H9 (cell line): ENCODE data around the gene MRO. TPM values are rescaled to one million over a fixed set of nuclear protein-coding genes. Genes with fewer than 3 reads are reported as not detected.

Source experiments
- DNase-seq: peaks from one replicate; pipeline ENCODE4 v3.0.0-alpha.2; 2017
- H2AFZ ChIP-seq: one replicate; pipeline ENCODE4 v1.6.1; 2013; ENCODE audit warnings: mild to moderate bottlenecking, low read length, control low read depth, moderate library complexity
- H2AK5ac ChIP-seq: 2 replicates; pipeline ENCODE4 v1.6.1; 2013; ENCODE audit warnings: low read length, control low read depth, mixed read lengths; ENCODE audit not compliant: insufficient read length
- H2BK120ac ChIP-seq: one replicate; pipeline ENCODE4 v1.6.1; 2013; ENCODE audit warnings: low read depth, mild to moderate bottlenecking, low read length, control low read depth, inconsistent platforms; ENCODE audit not compliant: poor library complexity, severe bottlenecking
- H2BK12ac ChIP-seq: 2 replicates; pipeline ENCODE4 v1.6.1; 2013; ENCODE audit warnings: low read length, control low read depth, mixed read lengths, low read depth; ENCODE audit not compliant: insufficient read length
- H2BK15ac ChIP-seq: 2 replicates; pipeline ENCODE4 v1.6.1; 2013; ENCODE audit warnings: low read depth, low read length, control low read depth
- H2BK20ac ChIP-seq: one replicate; pipeline ENCODE4 v1.6.1; 2013; ENCODE audit warnings: low read depth, mild to moderate bottlenecking, low read length, control low read depth, inconsistent platforms; ENCODE audit not compliant: poor library complexity, severe bottlenecking
- H2BK5ac ChIP-seq: 2 replicates; pipeline ENCODE4 v1.6.1; 2013; ENCODE audit warnings: low read length, control low read depth, mixed read lengths; ENCODE audit not compliant: insufficient read length
- H3K14ac ChIP-seq: 2 replicates; pipeline ENCODE4 v1.6.1; 2013; ENCODE audit warnings: low read length, control low read depth; ENCODE audit not compliant: insufficient read depth
- H3K18ac ChIP-seq: 2 replicates; pipeline ENCODE4 v1.6.1; 2013; ENCODE audit warnings: low read depth, mild to moderate bottlenecking, mixed read lengths, low read length, control low read depth; ENCODE audit not compliant: insufficient read length
- H3K23ac ChIP-seq: 2 replicates; pipeline ENCODE4 v1.6.1; 2013; ENCODE audit warnings: low read length, control low read depth, mixed read lengths, low read depth; ENCODE audit not compliant: insufficient read length
- H3K23me2 ChIP-seq: 2 replicates; pipeline ENCODE4 v1.6.1; 2013; ENCODE audit warnings: low read depth, mild to moderate bottlenecking, mixed read lengths, low read length, control low read depth; ENCODE audit not compliant: insufficient read length, poor library complexity, severe bottlenecking
- H3K27ac ChIP-seq: 2 replicates; pipeline ENCODE4 v1.5.1; 2013; ENCODE audit warnings: low read length, control low read depth, mixed read lengths, low read depth; ENCODE audit not compliant: insufficient read length
- H3K27me3 ChIP-seq: 2 replicates; pipeline ENCODE4 v1.6.1; 2013; ENCODE audit warnings: low read length, control low read depth, inconsistent platforms; ENCODE audit not compliant: insufficient read depth
- H3K4ac ChIP-seq: 2 replicates; pipeline ENCODE4 v1.6.1; 2013; ENCODE audit warnings: low read depth, mild to moderate bottlenecking, control low read depth, inconsistent platforms, low read length, moderate library complexity
- H3K4me1 ChIP-seq: 2 replicates; pipeline ENCODE4 v1.6.1; 2013; ENCODE audit warnings: low read length, control low read depth, inconsistent platforms; ENCODE audit not compliant: insufficient read depth
- H3K4me2 ChIP-seq: 2 replicates; pipeline ENCODE4 v1.6.1; 2013; ENCODE audit warnings: low read length, control low read depth, mixed read lengths; ENCODE audit not compliant: insufficient read length, insufficient read depth
- H3K56ac ChIP-seq: 2 replicates; pipeline ENCODE4 v1.6.1; 2013; ENCODE audit warnings: low read depth, mild to moderate bottlenecking, mixed read lengths, low read length, control low read depth; ENCODE audit not compliant: insufficient read length
- H3K79me1 ChIP-seq: 2 replicates; pipeline ENCODE4 v1.6.1; 2013; ENCODE audit warnings: low read depth, mild to moderate bottlenecking, moderate library complexity, low read length, control low read depth, inconsistent platforms; ENCODE audit not compliant: insufficient read depth, poor library complexity, severe bottlenecking
- H3K79me2 ChIP-seq: 2 replicates; pipeline ENCODE4 v1.6.1; 2013; ENCODE audit warnings: low read length, control low read depth, inconsistent platforms; ENCODE audit not compliant: insufficient read depth
- H3K9ac ChIP-seq: 2 replicates; pipeline ENCODE4 v1.6.1; 2013; ENCODE audit warnings: low read length, control low read depth, mixed read lengths; ENCODE audit not compliant: insufficient read length; ENCODE audit errors: extremely low read depth
- H3K9me3 ChIP-seq: one replicate; pipeline ENCODE4 v1.6.1; 2013; ENCODE audit warnings: low read depth, low read length, inconsistent platforms; ENCODE audit not compliant: control insufficient read depth
- H3T11ph ChIP-seq: one replicate; pipeline ENCODE4 v1.6.1; 2013; ENCODE audit warnings: mild to moderate bottlenecking, low read length, control low read depth, inconsistent platforms
- H4K20me1 ChIP-seq: one replicate; pipeline ENCODE4 v1.6.1; 2013; ENCODE audit not compliant: control insufficient read depth, insufficient read length, insufficient read depth
- H4K5ac ChIP-seq: 2 replicates; pipeline ENCODE4 v1.6.1; 2013; ENCODE audit warnings: low read depth, mild to moderate bottlenecking, mixed read lengths, low read length, control low read depth; ENCODE audit not compliant: insufficient read length
- H4K8ac ChIP-seq: replicated peaks from 2 replicates; pipeline ENCODE4 v1.6.1; 2013; ENCODE audit warnings: low read length, control low read depth, mixed read lengths, low read depth; ENCODE audit not compliant: insufficient read length
- H4K91ac ChIP-seq: 2 replicates; pipeline ENCODE4 v1.6.1; 2013; ENCODE audit warnings: low read depth, mild to moderate bottlenecking, moderate library complexity, mixed read lengths, low read length, control low read depth; ENCODE audit not compliant: insufficient read length
- H3K27ac Mint-ChIP-seq, 3 experiments: 2 replicates in 2 of 3; 3 replicates in 1 of 3; pipeline ENCODE4 v1.8.0; 2020 to 2021; ENCODE audit warnings: mixed read lengths in 3 of 3, mild to moderate bottlenecking in 1 of 3, moderate library complexity in 1 of 3
- H3K27me3 Mint-ChIP-seq: 2 replicates; pipeline ENCODE4 v1.8.0; 2021; ENCODE audit warnings: low read depth, mild to moderate bottlenecking, moderate library complexity, mixed read lengths
- H3K36me3 Mint-ChIP-seq, 3 experiments: 2 replicates in 2 of 3; 3 replicates in 1 of 3; pipeline ENCODE4 v1.8.0; 2020 to 2021; ENCODE audit warnings: low read depth in 3 of 3, mixed read lengths in 3 of 3; ENCODE audit not compliant: insufficient read depth in 1 of 3
- H3K4me1 Mint-ChIP-seq, 2 experiments: 2 replicates each; pipeline ENCODE4 v1.8.0; 2020; ENCODE audit warnings: mixed read lengths in 2 of 2
- H3K4me3 Mint-ChIP-seq, 2 experiments: 2 replicates in 1 of 2; 3 replicates in 1 of 2; pipeline ENCODE4 v1.8.0; 2020 to 2021; ENCODE audit warnings: mild to moderate bottlenecking in 2 of 2, mixed read lengths in 2 of 2, moderate library complexity in 1 of 2
- H3K9me3 Mint-ChIP-seq, 2 experiments: 2 replicates in 1 of 2; 3 replicates in 1 of 2; pipeline ENCODE4 v1.8.0; 2020; ENCODE audit warnings: mild to moderate bottlenecking in 2 of 2, mixed read lengths in 2 of 2, moderate library complexity in 1 of 2
- WGBS: extraction: QIAGEN DNeasy Blood & Tissue Kit; methylation state at CpG from one replicate; pipeline ENCODE4 v1.1.7; 2013; ENCODE audit warnings: missing lambda C conversion rate, low lambda C conversion rate, mixed read lengths; ENCODE audit not compliant: insufficient read length; ENCODE audit errors: extremely low coverage; 5-methylcytosine and 5-hydroxymethylcytosine counted together
- total RNA-seq: library from RNA; stranded (reverse); gene quantifications from 2 replicates; pipeline ENCODE4 v1.2.1, GENCODE V29; 2021
- TF ChIP-seq, protein P1 (sequence below): fragments of 200-600 bp; sonication (generic); conservative IDR thresholded peaks from 3 replicates; pipeline ENCODE4 v1.8.0; 2021; ENCODE audit warnings: antibody characterized with exemption, mild to moderate bottlenecking

Gene MRO
- total RNA-seq, 1 experiment from 2014 or later = 0.57 TPM

DNA sequence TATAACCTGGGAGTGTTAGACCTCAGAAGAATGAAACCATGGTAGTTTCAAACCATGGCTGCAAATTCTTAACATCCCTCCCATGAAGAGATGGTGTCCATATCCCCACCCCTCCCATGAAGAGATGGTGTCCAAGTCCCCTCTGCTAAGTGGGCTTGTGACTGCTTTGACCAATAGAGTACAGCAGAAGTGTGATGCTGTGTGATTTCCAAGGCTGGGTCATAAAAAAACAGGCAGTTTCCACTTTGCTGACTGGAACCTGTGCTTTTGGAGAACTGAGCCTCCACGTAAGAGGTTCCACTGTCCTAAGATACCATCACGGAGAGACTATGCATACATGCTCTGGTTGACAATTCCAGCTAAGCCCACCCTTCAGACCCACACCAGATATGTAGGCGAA lies 65.5 kb downstream of the MRO start:
- Histone ChIP-seq H3K9ac (no peak overlapping the region), H3K27ac (no peak overlapping the region), H3K27me3 (no peaks in the 10 kb centered on the region), H4K8ac (no peak overlapping the region), H3K79me2 (no peaks in the 10 kb centered on the region), H3K4ac (no peak overlapping the region), H3K9me3 (no peaks in the 10 kb centered on the region), H2AFZ (no peak overlapping the region), H3K56ac (no peak overlapping the region), H3K18ac (no peak overlapping the region), H2BK15ac (no peak overlapping the region), H3T11ph (no peak overlapping the region), H2BK12ac (no peak overlapping the region), H4K91ac (no peak overlapping the region), H4K20me1 (no peaks in the 10 kb centered on the region), H2BK120ac (no peak overlapping the region), H3K14ac (no peak overlapping the region), H3K23me2 (no peaks in the 10 kb centered on the region), H4K5ac (no peak overlapping the region), H2AK5ac (no peak overlapping the region), H2BK5ac (no peak overlapping the region), H3K79me1 (no peaks in the 10 kb centered on the region), H3K4me2 (no peak overlapping the region), H3K23ac (no peak overlapping the region), H3K4me1 (no peaks in the 10 kb centered on the region), H2BK20ac (no peak overlapping the region)
- Mint-ChIP-seq H3K27me3 (peaks cover 17% of the 10 kb centered on the region), H3K4me3 (no peak overlapping the region), H3K4me1 (peaks cover 20 to 21% of the 10 kb centered on the region in 2 experiments), H3K27ac (no peak overlapping the region; a peak in 1 of 7 replicates), H3K9me3 (peaks cover 2% of the 10 kb centered on the region in 2 experiments; a peak in 3 of 5 replicates), H3K36me3 (0 out of 7 replicates have a peak, but pooled peaks cover 0 to 6% (median 0%) of the 10 kb centered on the region in 3 experiments)
- TF ChIP-seq, protein P1, sequence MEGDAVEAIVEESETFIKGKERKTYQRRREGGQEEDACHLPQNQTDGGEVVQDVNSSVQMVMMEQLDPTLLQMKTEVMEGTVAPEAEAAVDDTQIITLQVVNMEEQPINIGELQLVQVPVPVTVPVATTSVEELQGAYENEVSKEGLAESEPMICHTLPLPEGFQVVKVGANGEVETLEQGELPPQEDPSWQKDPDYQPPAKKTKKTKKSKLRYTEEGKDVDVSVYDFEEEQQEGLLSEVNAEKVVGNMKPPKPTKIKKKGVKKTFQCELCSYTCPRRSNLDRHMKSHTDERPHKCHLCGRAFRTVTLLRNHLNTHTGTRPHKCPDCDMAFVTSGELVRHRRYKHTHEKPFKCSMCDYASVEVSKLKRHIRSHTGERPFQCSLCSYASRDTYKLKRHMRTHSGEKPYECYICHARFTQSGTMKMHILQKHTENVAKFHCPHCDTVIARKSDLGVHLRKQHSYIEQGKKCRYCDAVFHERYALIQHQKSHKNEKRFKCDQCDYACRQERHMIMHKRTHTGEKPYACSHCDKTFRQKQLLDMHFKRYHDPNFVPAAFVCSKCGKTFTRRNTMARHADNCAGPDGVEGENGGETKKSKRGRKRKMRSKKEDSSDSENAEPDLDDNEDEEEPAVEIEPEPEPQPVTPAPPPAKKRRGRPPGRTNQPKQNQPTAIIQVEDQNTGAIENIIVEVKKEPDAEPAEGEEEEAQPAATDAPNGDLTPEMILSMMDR = no peak
- WGBS = no CpG with 5 or more reads among the region's 3 CpGs
- DNase-seq = no peak
